WTC11 (cell line): ENCODE measurements around the gene MRPL39. TPM values are rescaled to one million over a fixed set of nuclear protein-coding genes. Genes with fewer than 3 reads are reported as not detected.

Source experiments
- ATAC-seq: fragments of 200-7000 bp; cut with Tn5 transposase; 2 replicates; pipeline ENCODE4 v1.10.0; 2021; ENCODE audit warnings: mild to moderate bottlenecking, moderate library complexity
- CTCF ChIA-PET: fragments of 300-600 bp; sonication (Branson Sonifier 250); formaldehyde crosslinking; loops from one replicate; lab custom pipeline; 2021; ENCODE audit warnings: antibody characterized with exemption; lab: Charles Lee
- POLR2A ChIA-PET: fragments of 350-600 bp; sonication (Branson Sonifier 250); formaldehyde crosslinking; loops from one replicate; lab custom pipeline; 2021; ENCODE audit warnings: antibody characterized with exemption; lab: Charles Lee
- DNase-seq: peaks from one replicate; pipeline ENCODE4 v3.0.0; 2021; ENCODE audit warnings: low spot score
- H3K27ac Mint-ChIP-seq: 2 replicates; pipeline ENCODE4 v1.8.0; 2021; ENCODE audit warnings: mixed read lengths
- H3K27me3 Mint-ChIP-seq: 2 replicates; pipeline ENCODE4 v1.8.0; 2021; ENCODE audit warnings: low read depth, mild to moderate bottlenecking, moderate library complexity, mixed read lengths
- H3K36me3 Mint-ChIP-seq: 2 replicates; pipeline ENCODE4 v1.8.0; 2021; ENCODE audit warnings: mixed read lengths
- H3K4me1 Mint-ChIP-seq: 2 replicates; pipeline ENCODE4 v1.8.0; 2022; ENCODE audit warnings: mixed read lengths
- H3K4me3 Mint-ChIP-seq: 2 replicates; pipeline ENCODE4 v1.8.0; 2021; ENCODE audit warnings: mild to moderate bottlenecking, moderate library complexity, mixed read lengths
- H3K9me3 Mint-ChIP-seq: 2 replicates; pipeline ENCODE4 v1.8.0; 2021; ENCODE audit warnings: mixed read lengths
- AR ChIP-seq: fragments of 250-450 bp; sonication (Bioruptor Pico); IDR thresholded peaks from 2 replicates; pipeline ENCODE4 v1.9.0; 2021; ENCODE audit warnings: mild to moderate bottlenecking
- CREB1 ChIP-seq: sonication (generic); formaldehyde crosslinking; IDR thresholded peaks from 2 replicates; pipeline ENCODE4 v1.8.0; 2023; ENCODE audit warnings: mild to moderate bottlenecking, missing genetic modification reagents
- CTCF ChIP-seq: fragments of 200-600 bp; IDR thresholded peaks from 2 replicates; pipeline ENCODE4 v1.8.0; 2022; ENCODE audit warnings: antibody characterized with exemption
- ESRRA ChIP-seq: sonication (generic); formaldehyde crosslinking; IDR thresholded peaks from 2 replicates; pipeline ENCODE4 v1.8.1; 2022; ENCODE audit warnings: mild to moderate bottlenecking, missing genetic modification reagents, borderline replicate concordance
- ETV6 ChIP-seq: sonication (generic); formaldehyde crosslinking; IDR thresholded peaks from 2 replicates; pipeline ENCODE4 v1.8.1; 2022; ENCODE audit warnings: mild to moderate bottlenecking, missing genetic modification reagents
- FOXJ3 ChIP-seq: sonication (generic); formaldehyde crosslinking; IDR thresholded peaks from 2 replicates; pipeline ENCODE4 v1.9.0; 2021; ENCODE audit warnings: missing genetic modification reagents, mild to moderate bottlenecking, borderline replicate concordance
- GABPB1 ChIP-seq: sonication (generic); formaldehyde crosslinking; IDR thresholded peaks from 2 replicates; pipeline ENCODE4 v1.8.1; 2023; ENCODE audit warnings: mild to moderate bottlenecking, missing genetic modification reagents
- HMGA2 ChIP-seq: fragments of 250-450 bp; sonication (Bioruptor Pico); IDR thresholded peaks from 2 replicates; pipeline ENCODE4 v1.4.0; 2021; ENCODE audit warnings: mild to moderate bottlenecking, moderate library complexity
- IRF1 ChIP-seq: sonication (generic); formaldehyde crosslinking; IDR thresholded peaks from 2 replicates; pipeline ENCODE4 v1.8.0; 2023; ENCODE audit warnings: missing genetic modification reagents
- JAZF1 ChIP-seq: fragments of 250-450 bp; sonication (Bioruptor Pico); IDR thresholded peaks from 2 replicates; pipeline ENCODE4 v1.9.0; 2021; ENCODE audit warnings: moderate library complexity, mild to moderate bottlenecking, inconsistent platforms
- PREB ChIP-seq: sonication (generic); formaldehyde crosslinking; IDR thresholded peaks from 2 replicates; pipeline ENCODE4 v1.8.1; 2022; ENCODE audit warnings: mild to moderate bottlenecking, missing genetic modification reagents, moderate library complexity, borderline replicate concordance
- PRRX2 ChIP-seq: fragments of 250-450 bp; sonication (Bioruptor Pico); IDR thresholded peaks from 2 replicates; pipeline ENCODE4 v1.8.0; 2021; ENCODE audit warnings: mild to moderate bottlenecking
- ZMAT4 ChIP-seq: fragments of 250-450 bp; sonication (Bioruptor Pico); IDR thresholded peaks from 2 replicates; pipeline ENCODE4 v1.9.0; 2021; ENCODE audit warnings: mild to moderate bottlenecking
- ZNF121 ChIP-seq: sonication (generic); formaldehyde crosslinking; IDR thresholded peaks from 2 replicates; pipeline ENCODE4 v1.8.0; 2023; ENCODE audit warnings: missing genetic modification reagents
- total RNA-seq: library from RNA; stranded (reverse); gene quantifications from 3 replicates; pipeline ENCODE4 v1.2.3, GENCODE V29; 2021

The MRPL39 gene
- total RNA-seq, 1 experiment from 2014 or later: 34.7 TPM

- Mint-ChIP-seq H3K27me3 (no peaks in the 10 kb centered on the region), H3K9me3 (no peaks in the 10 kb centered on the region), H3K4me3 (no peak overlapping the region), H3K36me3 (peaks cover 31% of the 10 kb centered on the region), H3K4me1 (no peaks in the 10 kb centered on the region), H3K27ac (no peak overlapping the region)
- DNase-seq (no peak), ATAC-seq (no peak)
- POLR2A ChIA-PET: no interaction called here
- CTCF ChIA-PET: no interaction called here
- TF ChIP-seq AR (CRISPR knock-in tag) (no peak), FOXJ3 (CRISPR knock-in tag) (no peak), CREB1 (CRISPR knock-in tag) (no peak), CTCF (no peak), IRF1 (CRISPR knock-in tag) (no peak)
Observed at GRCh38 chr21:25586791-25587190, 20.5 kb downstream of the MRPL39 start.

- no peak overlapping the region for H3K4me3 Mint-ChIP-seq
Observed at GRCh38 chr21:25586326-25586725, 21.0 kb downstream of the MRPL39 start.

More at GRCh38 chr21:25586326-25586725, 21.0 kb downstream of the MRPL39 start:
- Mint-ChIP-seq H3K36me3 (peaks cover 27% of the 10 kb centered on the region), H3K9me3 (no peaks in the 10 kb centered on the region), H3K27ac (no peak overlapping the region), H3K27me3 (no peaks in the 10 kb centered on the region), H3K4me1 (no peaks in the 10 kb centered on the region)
- DNase-seq: no peak
- ChIA-PET CTCF (no interaction called here), POLR2A (no interaction called here)
- no peak for ATAC-seq
- no peak for TF ChIP-seq GABPB1 (CRISPR knock-in tag)
- TF ChIP-seq AR (CRISPR knock-in tag): no peak
- TF ChIP-seq ZNF121: no peak
- TF ChIP-seq PREB (CRISPR knock-in tag): no peak
- no peak for TF ChIP-seq HMGA2 (CRISPR knock-in tag)
- TF ChIP-seq ZMAT4 (CRISPR knock-in tag): no peak
- TF ChIP-seq ESRRA (CRISPR knock-in tag): no peak
- TF ChIP-seq PRRX2 (CRISPR knock-in tag): no peak
- no peak for TF ChIP-seq ETV6 (CRISPR knock-in tag)
- no peak for TF ChIP-seq JAZF1 (CRISPR knock-in tag)
